HG02884 (cell line): ENCODE measurements around the gene LSM4.

Experiments
- ATAC-seq: cut with Tn5 transposase; IDR thresholded peaks from one replicate; pipeline ENCODE4 v1.9.1; 2021; ENCODE audit warnings: mild to moderate bottlenecking, moderate library complexity; ENCODE audit not compliant: unreplicated experiment

LSM4 gene

GRCh38 chr19:18292810-18293641 is 29.9 kb downstream of the LSM4 start:
- ATAC-seq: no peak

DNA sequence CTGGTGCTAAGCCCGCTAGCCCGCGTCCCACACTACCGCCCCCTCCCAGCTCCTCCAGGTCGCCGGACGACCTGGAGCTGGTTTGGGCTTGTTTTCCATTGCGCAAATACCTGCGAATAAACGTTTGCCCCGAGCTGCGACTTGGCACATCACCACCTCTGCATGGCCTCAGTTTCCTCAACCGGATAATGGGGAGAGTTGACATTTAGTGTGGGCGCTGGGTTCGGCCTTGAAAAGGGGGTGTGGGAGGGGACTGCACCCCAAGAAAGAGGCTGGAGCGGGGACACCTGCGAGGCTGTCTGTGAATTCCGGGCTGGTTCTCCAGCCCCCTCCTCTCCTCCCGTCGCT is 30.4 kb downstream of the LSM4 start:
- no peak for ATAC-seq

- ATAC-seq: no peak
Observed at GRCh38 chr19:18291590-18292461, 31.1 kb downstream of the LSM4 start.

GRCh38 chr19:18291019-18291524 is 31.8 kb downstream of the LSM4 start:
- no peak for ATAC-seq

- no peak for ATAC-seq
Observed at GRCh38 chr19:18290302-18291018, 32.4 kb downstream of the LSM4 start.

GRCh38 chr19:18289471-18290301 is 33.2 kb downstream of the LSM4 start:
- ATAC-seq: no peak

DNA sequence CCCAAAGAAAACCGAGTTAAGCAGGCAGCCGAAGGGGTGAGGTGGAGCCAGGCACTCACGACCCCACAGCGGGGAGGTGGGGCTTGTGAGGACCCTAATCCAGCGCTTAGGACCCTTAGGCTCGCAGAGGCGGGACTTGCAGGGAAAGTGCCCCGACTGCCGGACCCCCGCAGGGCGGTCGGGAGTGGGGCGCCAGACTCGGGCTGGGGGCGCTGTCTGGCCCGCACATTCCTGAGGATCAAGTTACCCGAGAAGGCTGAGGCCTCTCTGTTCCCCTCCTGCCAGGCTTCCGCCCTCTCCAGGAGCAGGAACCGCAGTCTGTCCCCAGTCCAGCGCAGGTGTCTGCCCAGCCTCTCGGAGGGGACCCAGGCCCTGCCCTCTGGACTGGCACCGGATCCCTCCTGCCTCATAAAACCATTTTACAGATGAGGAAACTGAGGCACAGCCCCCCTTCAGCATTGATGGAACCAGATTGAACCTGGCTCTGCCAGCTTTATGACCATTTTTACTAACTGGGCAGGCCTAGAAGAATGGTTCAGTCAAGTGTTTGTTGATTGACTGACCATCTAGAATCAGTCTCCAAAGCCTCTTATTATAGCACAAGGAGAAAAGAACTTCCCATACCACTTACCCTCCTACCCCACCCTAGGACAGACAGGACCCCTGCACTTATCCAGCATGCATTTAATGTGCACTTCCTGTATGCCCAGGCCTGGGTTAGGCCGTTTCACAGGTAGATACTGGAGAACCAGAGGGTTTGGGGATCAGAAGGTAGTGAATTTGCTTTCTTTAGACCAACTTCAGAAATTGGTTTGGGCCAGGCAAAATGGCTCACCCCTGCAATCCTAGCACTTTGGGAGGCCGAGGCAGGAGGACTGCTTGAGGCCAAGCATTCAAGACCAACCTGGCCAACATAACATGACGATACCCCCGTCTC is 34.8 kb downstream of the LSM4 start:
- ATAC-seq: no peak

DNA sequence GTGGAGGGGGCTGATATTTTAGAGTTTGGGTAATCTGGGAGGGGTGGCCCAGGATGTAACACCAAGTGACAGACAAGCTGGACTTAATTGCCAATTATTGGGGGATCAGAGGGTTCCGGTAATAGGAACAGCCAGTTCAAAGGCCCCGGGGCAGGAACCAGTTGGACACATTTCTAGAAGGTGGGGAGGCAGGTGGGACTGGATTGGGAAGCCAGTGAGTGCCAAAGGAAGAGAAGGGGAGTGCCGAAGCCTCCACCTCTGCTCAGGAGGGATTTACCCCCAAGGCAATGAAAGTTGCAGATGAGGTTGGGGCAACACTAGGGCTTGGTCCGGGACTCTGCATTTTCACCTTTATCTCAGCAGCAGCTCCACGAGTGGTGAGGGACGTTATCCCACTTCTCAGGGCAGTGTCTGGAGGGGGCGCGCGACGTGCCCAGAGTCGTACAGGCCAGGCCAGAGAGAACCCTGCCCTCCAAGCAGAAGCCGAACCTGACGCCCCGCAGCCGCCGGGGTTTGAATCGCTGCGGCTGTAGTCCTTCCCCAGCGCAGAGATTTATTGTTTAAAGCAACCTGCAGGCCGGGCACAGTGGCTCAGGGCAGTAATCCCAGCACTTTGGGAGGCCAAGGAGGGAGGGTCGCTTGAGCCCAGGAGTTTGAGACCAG is 35.8 kb downstream of the LSM4 start:
- no peak for ATAC-seq

DNA sequence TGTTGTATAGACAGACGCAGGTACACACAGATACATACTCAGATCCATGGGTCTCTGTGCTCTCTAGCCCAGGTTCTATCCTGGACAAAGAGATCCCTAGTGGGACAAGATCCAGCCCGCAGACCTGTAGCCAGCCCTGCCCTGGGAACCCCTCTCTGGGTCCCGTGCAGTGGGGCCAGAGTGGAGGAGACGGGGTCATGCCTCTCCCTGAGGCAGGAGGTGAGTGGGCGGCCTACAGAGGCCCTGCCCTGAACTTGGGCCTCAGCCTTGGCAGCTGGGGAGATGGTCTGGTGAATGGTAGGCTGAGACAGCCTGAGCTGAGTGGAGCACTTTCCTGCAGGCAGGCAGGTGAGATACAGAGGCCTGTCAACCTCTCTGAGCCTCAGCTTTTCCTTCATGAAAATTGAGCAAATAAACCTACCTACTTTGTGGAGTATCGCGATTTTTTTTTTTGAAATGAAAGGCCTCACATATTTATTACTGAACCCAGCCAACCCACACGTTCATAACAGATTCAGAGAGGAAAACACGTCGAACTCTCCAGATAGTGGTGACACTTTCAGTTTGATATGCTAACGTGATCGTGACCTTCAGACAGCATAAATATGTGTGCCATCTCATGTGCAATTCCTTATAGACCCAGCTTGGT is 38.0 kb downstream of the LSM4 start:
- ATAC-seq: no peak

- no peak for ATAC-seq
Observed at GRCh38 chr19:18283338-18283737, 39.5 kb downstream of the LSM4 start.

GRCh38 chr19:18282788-18283141 is 40.1 kb downstream of the LSM4 start:
- no peak for ATAC-seq

- no peak for ATAC-seq
Observed at GRCh38 chr19:18282021-18282787, 40.7 kb downstream of the LSM4 start.

- ATAC-seq: peak; percentile 62
Observed at GRCh38 chr19:18281082-18282020, 41.5 kb downstream of the LSM4 start, which contains the start of gene JUND. Gene JUND, minus strand, starts transcription at chr19:18281622. Its CDS starts 138 bp downstream, at chr19:18281484.

GRCh38 chr19:18280247-18281081 is 42.4 kb downstream of the LSM4 start:
- no peak for ATAC-seq

GRCh38 chr19:18279516-18280246 is 43.2 kb downstream of the LSM4 start:
- ATAC-seq: no peak
